Stimulated activated CD4-positive, alpha-beta T cell treated with anti-CD3 and anti-CD28 coated beads, Interleukin-2, amount 100 ng/mL, for 48 hours (primary cell): ENCODE data around the gene TUBG2.
A peak's percentile ranks its signal among the peaks of the same experiment; 100 is the strongest.

Source experiments
- DNase-seq, 2 donors: peaks; one replicate each; pipeline ENCODE4 v3.0.0-alpha.2; 2020

Gene TUBG2

GRCh38 chr17:42700586-42701289 lies 41.7 kb downstream of the TUBG2 start:
- DNase-seq: no peak

GRCh38 chr17:42702446-42702845 lies 43.4 kb downstream of the TUBG2 start:
- DNase-seq: no peak

GRCh38 chr17:42704490-42704836 lies 45.4 kb downstream of the TUBG2 start:
- no peak for DNase-seq

- peak; percentile 14 to 24 for DNase-seq
Measured at GRCh38 chr17:42704837-42705494, 45.9 kb downstream of the TUBG2 start.

GRCh38 chr17:42706732-42707131 lies 47.6 kb downstream of the TUBG2 start:
- DNase-seq: peak; percentile 29 to 46

GRCh38 chr17:42708588-42708987 lies 49.5 kb downstream of the TUBG2 start:
- no peak for DNase-seq

- DNase-seq: no peak
Measured at GRCh38 chr17:42709561-42709960, 50.5 kb downstream of the TUBG2 start.
